22Rv1 (cell line): ENCODE results near the gene COL13A1.

Source experiments
- H3K27ac ChIP-seq: fragments of 450-650 bp; 2 replicates; pipeline ENCODE4 v1.5.1; 2017
- CTCF ChIP-seq: fragments of 450-650 bp; IDR thresholded peaks from 2 replicates; pipeline ENCODE4 v1.5.1; 2017; ENCODE audit warnings: mild to moderate bottlenecking
- ZFX ChIP-seq: fragments of 450-650 bp; IDR thresholded peaks from 2 replicates; pipeline ENCODE4 v1.6.1; 2017; ENCODE audit warnings: antibody characterized with exemption, borderline replicate concordance

The COL13A1 gene

GRCh38 chr10:69828144-69828870 lies 26.6 kb downstream of the COL13A1 start:
- H3K27ac ChIP-seq, result no peak overlapping the region
- TF ChIP-seq CTCF (no peak), ZFX (no peak)

GRCh38 chr10:69829775-69830174 lies 28.1 kb downstream of the COL13A1 start:
- H3K27ac ChIP-seq, result no peak overlapping the region
- TF ChIP-seq CTCF, result no peak
- no peak for TF ChIP-seq ZFX

- no peak overlapping the region for H3K27ac ChIP-seq
Observed at GRCh38 chr10:69831231-69831855, 29.6 kb downstream of the COL13A1 start.

GRCh38 chr10:69835233-69835632 lies 33.5 kb downstream of the COL13A1 start:
- no peak overlapping the region for H3K27ac ChIP-seq
- TF ChIP-seq CTCF, result no peak
- TF ChIP-seq ZFX, result no peak

More at GRCh38 chr10:69831231-69831855, 29.6 kb downstream of the COL13A1 start:
- TF ChIP-seq CTCF (no peak), ZFX (no peak)

- TF ChIP-seq CTCF (no peak), ZFX (no peak)
- H3K27ac ChIP-seq, result no peak overlapping the region
Observed at GRCh38 chr10:69835875-69836730, 34.4 kb downstream of the COL13A1 start.

- TF ChIP-seq ZFX (no peak), CTCF (no peak)
- H3K27ac ChIP-seq, result no peak overlapping the region
Observed at GRCh38 chr10:69836731-69837030, 35.0 kb downstream of the COL13A1 start.

GRCh38 chr10:69837261-69837660 lies 35.6 kb downstream of the COL13A1 start:
- TF ChIP-seq CTCF, result no peak
- no peak for TF ChIP-seq ZFX
- H3K27ac ChIP-seq, result no peak overlapping the region
